B cell (primary cell): Measurements from ENCODE around the gene RASGEF1C.

ENCODE experiments used
- EZH2 ChIP-seq: IDR thresholded peaks from 2 replicates; pipeline ENCODE4 v1.6.1; 2012; ENCODE audit warnings: borderline replicate concordance, low read depth, mild to moderate bottlenecking, moderate library complexity, low read length; ENCODE audit not compliant: insufficient read depth, poor library complexity, severe bottlenecking
- TF ChIP-seq, protein P1 (sequence below): fragments of 200-600 bp; IDR thresholded peaks from one replicate; pipeline ENCODE4 v1.8.0; 2022; ENCODE audit warnings: antibody characterized with exemption, mild to moderate bottlenecking

DNA sequence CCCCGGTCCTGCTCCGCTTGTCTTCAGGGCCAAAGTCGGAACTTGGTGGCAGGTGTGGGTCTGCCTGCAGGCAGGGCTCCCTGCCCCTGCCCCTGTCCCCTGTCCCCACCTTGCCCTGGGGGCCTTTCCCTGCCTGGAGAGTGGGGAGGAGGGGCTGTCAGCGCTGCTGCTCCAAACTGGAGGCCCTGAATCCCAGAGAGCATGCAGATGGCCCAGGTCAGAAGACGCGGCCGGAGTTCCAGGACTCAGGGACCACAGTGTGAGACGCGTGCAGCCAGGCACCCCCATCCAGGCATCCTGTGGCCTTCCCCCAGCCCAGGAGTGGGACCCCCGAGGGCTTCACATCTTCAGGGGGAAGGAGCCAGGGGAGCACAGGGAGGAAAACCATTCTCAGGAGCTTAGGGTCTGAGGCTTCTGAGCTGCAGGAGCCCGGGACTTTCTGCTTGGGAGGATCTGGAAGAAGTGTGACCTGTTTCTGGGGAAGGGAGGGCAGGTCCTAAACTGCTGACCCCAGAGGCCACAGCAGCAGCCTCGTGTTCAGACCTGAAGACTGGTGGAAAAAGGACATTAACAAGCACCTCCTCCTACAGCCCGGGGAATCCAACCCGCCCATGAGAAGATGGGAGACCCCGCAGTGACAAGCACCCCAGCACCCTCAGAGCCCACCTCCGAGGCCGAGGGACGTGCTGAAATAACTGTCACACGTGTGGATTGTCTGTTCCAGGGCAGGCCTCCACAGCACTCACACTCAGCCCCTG, 38.0 kb downstream of the RASGEF1C start:
- TF ChIP-seq, protein P1, sequence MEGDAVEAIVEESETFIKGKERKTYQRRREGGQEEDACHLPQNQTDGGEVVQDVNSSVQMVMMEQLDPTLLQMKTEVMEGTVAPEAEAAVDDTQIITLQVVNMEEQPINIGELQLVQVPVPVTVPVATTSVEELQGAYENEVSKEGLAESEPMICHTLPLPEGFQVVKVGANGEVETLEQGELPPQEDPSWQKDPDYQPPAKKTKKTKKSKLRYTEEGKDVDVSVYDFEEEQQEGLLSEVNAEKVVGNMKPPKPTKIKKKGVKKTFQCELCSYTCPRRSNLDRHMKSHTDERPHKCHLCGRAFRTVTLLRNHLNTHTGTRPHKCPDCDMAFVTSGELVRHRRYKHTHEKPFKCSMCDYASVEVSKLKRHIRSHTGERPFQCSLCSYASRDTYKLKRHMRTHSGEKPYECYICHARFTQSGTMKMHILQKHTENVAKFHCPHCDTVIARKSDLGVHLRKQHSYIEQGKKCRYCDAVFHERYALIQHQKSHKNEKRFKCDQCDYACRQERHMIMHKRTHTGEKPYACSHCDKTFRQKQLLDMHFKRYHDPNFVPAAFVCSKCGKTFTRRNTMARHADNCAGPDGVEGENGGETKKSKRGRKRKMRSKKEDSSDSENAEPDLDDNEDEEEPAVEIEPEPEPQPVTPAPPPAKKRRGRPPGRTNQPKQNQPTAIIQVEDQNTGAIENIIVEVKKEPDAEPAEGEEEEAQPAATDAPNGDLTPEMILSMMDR, result no peak
- TF ChIP-seq EZH2, result no peak
